K562 (cell line): Measurements from ENCODE around the gene GLB1L3.

Experiments used
- CREB1 ChIP-seq, 2 experiments: sonication (generic) in 1 of 2; formaldehyde crosslinking in 1 of 2; IDR thresholded peaks; 2 replicates each; pipeline versions ENCODE4 v1.6.1 to v1.8.0; 2012 to 2022; ENCODE audit warnings: inconsistent platforms in 1 of 2, mild to moderate bottlenecking in 1 of 2, missing genetic modification reagents in 1 of 2, moderate library complexity in 1 of 2
- EP300 ChIP-seq: IDR thresholded peaks from 2 replicates; pipeline ENCODE4 v1.6.1; 2012; ENCODE audit warnings: low read length, improper control_type of control experiment
- ESRRB ChIP-seq: fragments of 250-450 bp; sonication (Bioruptor Pico); IDR thresholded peaks from 2 replicates; pipeline ENCODE4 v1.5.0; 2020; ENCODE audit warnings: mild to moderate bottlenecking, moderate library complexity, borderline replicate concordance
- HIVEP1 ChIP-seq: fragments of 250-450 bp; sonication (Bioruptor Pico); IDR thresholded peaks from 2 replicates; pipeline ENCODE4 v1.4.0; 2020; ENCODE audit warnings: mild to moderate bottlenecking
- MXI1 ChIP-seq: IDR thresholded peaks from 2 replicates; pipeline ENCODE4 v1.6.1; 2011; ENCODE audit warnings: low read depth, mild to moderate bottlenecking, improper control_type of control experiment, low read length
- POLR2A ChIP-seq: fragments of 450-650 bp; conservative IDR thresholded peaks from 2 replicates; pipeline ENCODE4 v1.6.1; 2016
- RB1 ChIP-seq: fragments of 450-650 bp; IDR thresholded peaks from 2 replicates; pipeline ENCODE4 v1.6.1; 2017; ENCODE audit warnings: low read depth, mild to moderate bottlenecking
- TF ChIP-seq, protein P1 (sequence below): sonication (generic); formaldehyde crosslinking; IDR thresholded peaks from 2 replicates; pipeline ENCODE4 v1.8.0; 2022; ENCODE audit warnings: missing genetic modification reagents, mild to moderate bottlenecking, borderline replicate concordance
- TF ChIP-seq, protein P2 (sequence below), 3 experiments: IDR thresholded peaks in 2 of 3; conservative IDR thresholded peaks in 1 of 3; 2 replicates each; pipeline ENCODE4 v1.5.1; 2011 to 2012; ENCODE audit warnings: low read length in 3 of 3, mild to moderate bottlenecking in 3 of 3, control low read depth in 2 of 3, improper control_type of control experiment in 1 of 3, inconsistent platforms in 1 of 3, low read depth in 1 of 3, mixed read lengths in 1 of 3, moderate library complexity in 1 of 3; ENCODE audit not compliant: insufficient read depth in 2 of 3
- TF ChIP-seq, protein P3 (sequence below), 3 experiments: fragments of 200-800 bp in 1 of 3; fragments of 250-450 bp in 1 of 3; fragments of 450-650 bp in 1 of 3; sonication (Bioruptor Pico) in 1 of 3; sonication (Bioruptor generic) in 1 of 3; formaldehyde crosslinking in 1 of 3; IDR thresholded peaks; 2 replicates each; pipeline versions ENCODE4 v1.6.1 to v1.8.0; 2016 to 2022; ENCODE audit warnings: mild to moderate bottlenecking in 2 of 3, missing genetic modification characterization in 2 of 3, missing compliant biosample characterization in 1 of 3, moderate library complexity in 1 of 3

DNA sequence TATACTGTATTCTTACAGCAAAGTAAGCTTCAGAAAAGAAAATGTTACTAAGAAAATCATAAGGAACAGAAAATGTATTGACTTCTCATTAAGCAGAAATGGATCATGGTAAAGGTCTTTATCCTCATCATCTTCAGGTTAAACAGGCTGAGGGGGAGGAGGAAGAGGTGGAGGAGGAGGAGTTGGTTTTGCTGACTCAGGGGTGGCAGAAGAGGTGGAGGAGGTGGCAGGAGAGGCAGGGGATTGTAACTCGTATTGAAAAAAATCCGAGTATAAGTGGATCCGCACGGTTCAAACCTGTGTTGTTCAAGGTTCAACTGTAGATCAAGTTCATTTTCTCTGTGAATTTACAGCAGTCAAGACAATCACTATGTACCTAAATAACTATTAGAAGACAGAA lies 13.0 kb downstream of the GLB1L3 start:
- TF ChIP-seq, protein P1, sequence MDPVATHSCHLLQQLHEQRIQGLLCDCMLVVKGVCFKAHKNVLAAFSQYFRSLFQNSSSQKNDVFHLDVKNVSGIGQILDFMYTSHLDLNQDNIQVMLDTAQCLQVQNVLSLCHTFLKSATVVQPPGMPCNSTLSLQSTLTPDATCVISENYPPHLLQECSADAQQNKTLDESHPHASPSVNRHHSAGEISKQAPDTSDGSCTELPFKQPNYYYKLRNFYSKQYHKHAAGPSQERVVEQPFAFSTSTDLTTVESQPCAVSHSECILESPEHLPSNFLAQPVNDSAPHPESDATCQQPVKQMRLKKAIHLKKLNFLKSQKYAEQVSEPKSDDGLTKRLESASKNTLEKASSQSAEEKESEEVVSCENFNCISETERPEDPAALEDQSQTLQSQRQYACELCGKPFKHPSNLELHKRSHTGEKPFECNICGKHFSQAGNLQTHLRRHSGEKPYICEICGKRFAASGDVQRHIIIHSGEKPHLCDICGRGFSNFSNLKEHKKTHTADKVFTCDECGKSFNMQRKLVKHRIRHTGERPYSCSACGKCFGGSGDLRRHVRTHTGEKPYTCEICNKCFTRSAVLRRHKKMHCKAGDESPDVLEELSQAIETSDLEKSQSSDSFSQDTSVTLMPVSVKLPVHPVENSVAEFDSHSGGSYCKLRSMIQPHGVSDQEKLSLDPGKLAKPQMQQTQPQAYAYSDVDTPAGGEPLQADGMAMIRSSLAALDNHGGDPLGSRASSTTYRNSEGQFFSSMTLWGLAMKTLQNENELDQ (CRISPR knock-in tag), result no peak
- no peak for TF ChIP-seq CREB1 (IDR thresholded peaks at IDR 0.05)
- TF ChIP-seq CREB1 (CRISPR knock-in tag; IDR thresholded peaks at IDR 0.05), result no peak
- TF ChIP-seq, protein P2, sequence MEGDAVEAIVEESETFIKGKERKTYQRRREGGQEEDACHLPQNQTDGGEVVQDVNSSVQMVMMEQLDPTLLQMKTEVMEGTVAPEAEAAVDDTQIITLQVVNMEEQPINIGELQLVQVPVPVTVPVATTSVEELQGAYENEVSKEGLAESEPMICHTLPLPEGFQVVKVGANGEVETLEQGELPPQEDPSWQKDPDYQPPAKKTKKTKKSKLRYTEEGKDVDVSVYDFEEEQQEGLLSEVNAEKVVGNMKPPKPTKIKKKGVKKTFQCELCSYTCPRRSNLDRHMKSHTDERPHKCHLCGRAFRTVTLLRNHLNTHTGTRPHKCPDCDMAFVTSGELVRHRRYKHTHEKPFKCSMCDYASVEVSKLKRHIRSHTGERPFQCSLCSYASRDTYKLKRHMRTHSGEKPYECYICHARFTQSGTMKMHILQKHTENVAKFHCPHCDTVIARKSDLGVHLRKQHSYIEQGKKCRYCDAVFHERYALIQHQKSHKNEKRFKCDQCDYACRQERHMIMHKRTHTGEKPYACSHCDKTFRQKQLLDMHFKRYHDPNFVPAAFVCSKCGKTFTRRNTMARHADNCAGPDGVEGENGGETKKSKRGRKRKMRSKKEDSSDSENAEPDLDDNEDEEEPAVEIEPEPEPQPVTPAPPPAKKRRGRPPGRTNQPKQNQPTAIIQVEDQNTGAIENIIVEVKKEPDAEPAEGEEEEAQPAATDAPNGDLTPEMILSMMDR (IDR thresholded peaks at IDR 0.05 in 2 of 3, conservative IDR thresholded peaks at IDR 0.05 in 1 of 3; ENCODE audit: insufficient read depth in 2 of 3, low read depth in 1 of 3, low read length in 3 of 3), result no peak
- TF ChIP-seq ESRRB (CRISPR knock-in tag), result no peak
- TF ChIP-seq, protein P3, sequence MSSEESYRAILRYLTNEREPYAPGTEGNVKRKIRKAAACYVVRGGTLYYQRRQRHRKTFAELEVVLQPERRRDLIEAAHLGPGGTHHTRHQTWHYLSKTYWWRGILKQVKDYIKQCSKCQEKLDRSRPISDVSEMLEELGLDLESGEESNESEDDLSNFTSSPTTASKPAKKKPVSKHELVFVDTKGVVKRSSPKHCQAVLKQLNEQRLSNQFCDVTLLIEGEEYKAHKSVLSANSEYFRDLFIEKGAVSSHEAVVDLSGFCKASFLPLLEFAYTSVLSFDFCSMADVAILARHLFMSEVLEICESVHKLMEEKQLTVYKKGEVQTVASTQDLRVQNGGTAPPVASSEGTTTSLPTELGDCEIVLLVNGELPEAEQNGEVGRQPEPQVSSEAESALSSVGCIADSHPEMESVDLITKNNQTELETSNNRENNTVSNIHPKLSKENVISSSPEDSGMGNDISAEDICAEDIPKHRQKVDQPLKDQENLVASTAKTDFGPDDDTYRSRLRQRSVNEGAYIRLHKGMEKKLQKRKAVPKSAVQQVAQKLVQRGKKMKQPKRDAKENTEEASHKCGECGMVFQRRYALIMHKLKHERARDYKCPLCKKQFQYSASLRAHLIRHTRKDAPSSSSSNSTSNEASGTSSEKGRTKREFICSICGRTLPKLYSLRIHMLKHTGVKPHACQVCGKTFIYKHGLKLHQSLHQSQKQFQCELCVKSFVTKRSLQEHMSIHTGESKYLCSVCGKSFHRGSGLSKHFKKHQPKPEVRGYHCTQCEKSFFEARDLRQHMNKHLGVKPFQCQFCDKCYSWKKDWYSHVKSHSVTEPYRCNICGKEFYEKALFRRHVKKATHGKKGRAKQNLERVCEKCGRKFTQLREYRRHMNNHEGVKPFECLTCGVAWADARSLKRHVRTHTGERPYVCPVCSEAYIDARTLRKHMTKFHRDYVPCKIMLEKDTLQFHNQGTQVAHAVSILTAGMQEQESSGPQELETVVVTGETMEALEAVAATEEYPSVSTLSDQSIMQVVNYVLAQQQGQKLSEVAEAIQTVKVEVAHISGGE (CRISPR knock-in tag; IDR thresholded peaks at IDR 0.05), result no peak
- no peak for TF ChIP-seq HIVEP1 (CRISPR knock-in tag)
- no peak for TF ChIP-seq MXI1
- no peak for TF ChIP-seq POLR2A
- TF ChIP-seq EP300, result no peak
- no peak for TF ChIP-seq RB1
